ENCODE data around the gene TRIM24.

The TRIM24 gene

DNA sequence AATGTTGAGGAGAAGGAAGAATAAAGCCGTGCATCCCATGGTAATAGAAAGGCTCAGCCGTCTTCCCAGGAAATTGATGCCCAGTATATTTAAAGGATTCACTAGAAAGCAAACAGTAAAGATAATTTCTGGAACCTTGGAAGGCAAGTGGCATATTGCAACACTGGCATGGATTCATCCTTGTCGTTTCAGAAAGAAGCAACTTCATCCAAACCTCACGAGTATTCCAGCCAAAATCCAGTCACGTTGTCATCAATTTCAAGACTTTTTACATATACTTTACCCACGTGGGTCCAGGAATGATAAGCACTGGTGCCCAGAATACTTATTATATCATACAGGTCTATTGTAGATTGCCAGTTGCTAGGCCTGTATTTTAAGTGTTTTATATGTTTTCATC is 167.3 kb downstream of the TRIM24 start:
- no peak for DNase-seq

DNA sequence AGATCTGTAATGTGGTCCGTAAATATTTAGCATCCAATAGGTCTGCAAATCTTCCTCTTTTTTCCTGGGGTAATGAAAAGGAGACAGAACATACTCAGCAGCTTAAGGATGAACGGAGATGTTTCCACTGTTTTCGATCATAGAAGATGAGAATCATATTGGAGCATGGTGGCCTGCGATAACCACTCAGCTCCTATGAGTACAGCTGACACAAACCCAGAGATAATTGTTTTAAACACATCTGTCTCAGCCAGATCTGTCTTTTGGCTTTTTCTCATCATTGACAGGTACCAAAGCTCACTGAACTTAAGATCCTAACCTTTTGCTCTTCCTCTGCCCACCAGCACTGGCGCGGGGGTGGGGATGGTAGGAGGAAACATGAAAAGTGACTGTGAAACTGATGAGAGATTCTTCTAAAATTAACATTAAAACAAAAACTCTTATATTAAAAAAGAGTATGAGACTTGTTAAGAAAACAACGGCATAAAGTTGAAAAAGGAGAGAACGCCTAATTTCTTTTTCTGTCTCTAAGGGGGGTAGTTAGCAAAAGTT is 170.1 kb downstream of the TRIM24 start:
- DNase-seq: no peak

DNA sequence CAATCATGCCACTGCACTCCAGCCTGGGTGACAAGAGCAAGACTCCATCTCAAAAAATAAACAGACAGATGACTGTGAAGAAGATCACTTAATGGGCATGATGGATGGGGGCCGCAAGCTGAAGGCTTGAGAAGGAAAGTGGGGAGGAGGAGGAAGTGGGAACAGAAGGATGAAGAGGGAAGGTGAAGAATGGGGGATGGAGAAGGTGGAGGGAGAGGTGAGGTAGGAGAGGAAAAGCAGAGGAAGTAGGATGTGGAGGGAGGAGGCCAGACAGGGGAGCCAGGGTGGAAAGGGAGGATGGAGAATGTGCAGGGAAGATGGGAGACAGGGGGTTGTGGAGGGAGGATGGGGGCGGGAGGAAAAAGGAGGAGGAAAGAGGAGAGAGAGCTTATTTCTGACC is 172.3 kb downstream of the TRIM24 start:
- no peak for DNase-seq

DNA sequence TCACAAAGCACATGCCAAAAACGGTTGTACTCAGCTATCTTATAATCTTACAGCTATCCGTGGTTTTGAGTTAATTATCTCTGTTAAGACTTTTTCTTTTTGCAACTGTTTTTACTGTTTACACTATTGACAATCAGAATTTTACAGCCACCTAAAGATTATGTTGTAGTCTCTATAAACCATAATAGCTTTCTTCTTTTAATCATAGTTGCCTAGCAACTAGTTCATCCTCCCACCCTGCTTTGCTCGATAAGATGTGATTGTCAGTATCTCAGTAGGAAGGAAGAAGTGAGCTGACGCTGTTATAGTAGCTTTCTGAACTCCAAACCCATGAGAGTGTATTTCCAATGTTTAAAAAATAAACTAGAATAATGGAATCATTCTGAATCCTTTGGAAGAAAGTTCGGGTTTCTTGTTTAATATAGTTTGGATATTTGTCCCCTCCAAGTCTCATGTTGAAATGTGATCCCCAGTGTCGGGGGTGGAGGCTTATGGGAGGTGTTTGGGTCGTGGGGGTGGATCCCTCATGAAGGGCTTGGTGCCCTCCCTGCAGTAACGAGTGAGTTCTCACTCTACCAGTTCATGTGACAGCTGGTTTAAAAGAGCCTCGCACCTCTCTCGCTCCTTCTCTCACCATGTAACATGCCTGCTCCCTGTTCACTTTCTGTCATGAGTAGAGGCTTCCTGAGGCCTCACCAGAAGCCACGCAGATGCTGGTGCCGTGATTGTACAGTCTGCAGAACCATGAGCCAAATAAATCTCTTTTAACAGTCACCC is 173.0 kb downstream of the TRIM24 start:
- no peak for DNase-seq
